Tibial artery (tissue), 4 donors: ENCODE data around the gene RMI1.

Experiments
- DNase-seq, 2 donors: peaks; one replicate each; pipeline ENCODE4 v3.0.0-alpha.2; 2019
- H3K27ac ChIP-seq, 2 donors: fragments of 200-600 bp; sonication (generic) in 1 of 2; 1 replicate in 1 of 2; 2 replicates in 1 of 2; pipeline ENCODE4 v1.5.1; 2018 to 2019; ENCODE audit warnings: mild to moderate bottlenecking in 1 of 2
- H3K27me3 ChIP-seq, 2 donors: fragments of 200-600 bp; sonication (generic) in 1 of 2; one replicate each; pipeline versions ENCODE4 v1.5.1 to v1.6.0; 2016 to 2019
- H3K36me3 ChIP-seq, 3 donors: fragments of 200-600 bp; sonication (generic) in 2 of 3; one replicate each; pipeline ENCODE4 v1.5.1; 2016 to 2019; ENCODE audit warnings: mild to moderate bottlenecking in 2 of 3
- H3K4me1 ChIP-seq, 4 donors: fragments of 200-600 bp; sonication (generic) in 2 of 4; 1 replicate in 3 of 4; 2 replicates in 1 of 4; pipeline ENCODE4 v1.5.1; 2016 to 2019
- H3K4me3 ChIP-seq, 2 donors: fragments of 200-600 bp; sonication (generic) in 1 of 2; 1 replicate in 1 of 2; 2 replicates in 1 of 2; pipeline ENCODE4 v1.5.1; 2018 to 2019; ENCODE audit warnings: mild to moderate bottlenecking in 2 of 2
- H3K9me3 ChIP-seq, 3 donors: fragments of 200-600 bp; sonication (generic) in 1 of 3; one replicate each; pipeline ENCODE4 v1.5.1; 2016 to 2019
- CTCF ChIP-seq, 2 experiments: fragments of 200-600 bp in 1 of 2; fragments of 450-650 bp in 1 of 2; IDR thresholded peaks; one replicate each; pipeline ENCODE4 v1.5.1; 2017 to 2019; ENCODE audit warnings: antibody characterized with exemption in 2 of 2, mild to moderate bottlenecking in 1 of 2, moderate library complexity in 1 of 2
- intact Hi-C: fragments of 100-400 bp; cut with DNase I; formaldehyde crosslinking; loops from one replicate; pipeline ENCODE4 v1.15.0; 2023; ENCODE audit warnings: low total_unique reads

RMI1 gene

DNA sequence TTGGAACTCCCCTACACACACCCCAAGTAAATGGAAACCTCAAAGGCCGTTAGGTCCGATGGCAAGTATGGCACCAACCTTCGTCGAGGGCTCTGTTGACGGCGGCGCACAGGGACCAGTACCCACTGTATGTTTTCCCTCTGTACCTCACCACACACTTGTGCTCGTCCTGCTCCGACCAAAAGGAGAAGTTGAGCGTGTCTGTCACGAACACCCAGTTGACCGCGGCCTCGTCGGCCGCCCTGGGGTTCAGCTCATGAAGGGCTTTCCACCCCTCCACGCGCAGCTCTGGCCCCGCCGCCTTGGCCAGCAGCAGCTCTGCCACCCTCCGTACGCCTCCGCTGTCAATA is 24.5 kb upstream of the RMI1 start:
- Histone ChIP-seq H3K4me1 (peaks cover 0 to 20% (median 8%) of the 10 kb centered on the region in 4 donors), H3K9me3 (no peaks in the 10 kb centered on the region), H3K36me3 (peaks cover 15 to 27% (median 23%) of the 10 kb centered on the region in 3 donors), H3K4me3 (peak overlapping the region; percentile 73 to 81), H3K27ac (peak overlapping the region; percentile 79 to 94), H3K27me3 (no peaks in the 10 kb centered on the region)
- DNase-seq, result peak; percentile 36 to 72
- intact Hi-C loops, result no loop called here
- TF ChIP-seq CTCF (IDR thresholded peaks at IDR 0.05), result no peak

GRCh38 chr9:83956436-83957247 is 24.0 kb upstream of the RMI1 start:
- Histone ChIP-seq H3K9me3 (no peaks in the 10 kb centered on the region), H3K36me3 (peaks cover 15 to 26% (median 19%) of the 10 kb centered on the region in 3 donors), H3K27ac (peak overlapping the region; percentile 79 to 94), H3K27me3 (no peaks in the 10 kb centered on the region), H3K4me1 (peaks cover 0 to 20% (median 8%) of the 10 kb centered on the region in 4 donors), H3K4me3 (peak overlapping the region; percentile 73 to 81)
- intact Hi-C loops, result no loop called here
- no peak for TF ChIP-seq CTCF (IDR thresholded peaks at IDR 0.05)
- peak; percentile 56 to 85 for DNase-seq

DNA sequence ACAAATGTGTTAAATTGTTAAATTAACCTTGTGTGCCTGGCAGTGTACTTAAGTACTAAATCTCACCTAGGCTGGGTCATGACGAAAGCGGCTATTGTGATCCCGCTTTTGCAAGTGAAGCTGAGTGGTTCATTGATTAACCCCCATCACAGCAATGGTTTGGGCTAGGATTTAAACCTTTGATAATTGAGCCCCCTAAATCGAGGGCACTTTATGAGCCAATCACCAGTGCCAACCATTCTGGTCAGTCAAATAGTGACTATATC is 23.4 kb upstream of the RMI1 start:
- no peaks in the 10 kb centered on the region for H3K9me3 ChIP-seq
- peaks cover 11 to 21% (median 16%) of the 10 kb centered on the region in 3 donors for H3K36me3 ChIP-seq
- H3K4me1 ChIP-seq, result peaks cover 0 to 20% (median 8%) of the 10 kb centered on the region in 4 donors
- no peaks in the 10 kb centered on the region for H3K27me3 ChIP-seq
- intact Hi-C loops, result no loop called here
- no peak for DNase-seq
- no peak for TF ChIP-seq CTCF (IDR thresholded peaks at IDR 0.05)
- peak overlapping the region; percentile 73 to 81 for H3K4me3 ChIP-seq
- peak overlapping the region; percentile 79 to 94 for H3K27ac ChIP-seq

DNA sequence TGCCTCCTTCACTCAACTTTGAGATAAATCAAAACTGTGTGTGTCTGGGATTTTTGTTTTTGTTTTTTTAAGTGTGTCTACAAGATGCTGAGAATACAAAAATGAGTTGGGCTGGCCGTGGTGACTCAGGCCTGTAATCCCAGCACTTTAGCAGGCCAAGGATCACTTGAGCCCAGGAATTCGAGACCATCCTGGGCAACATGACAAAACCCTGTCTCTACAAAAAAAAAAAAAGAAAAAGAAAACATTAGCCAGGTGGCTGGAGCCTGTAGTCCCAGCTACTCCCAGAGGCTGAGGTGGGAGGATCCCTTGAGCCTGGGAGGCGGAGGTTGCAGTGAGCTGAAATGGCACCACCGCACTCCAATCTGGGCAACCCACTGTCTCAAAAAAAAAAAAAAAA is 21.5 kb upstream of the RMI1 start:
- Histone ChIP-seq H3K27me3 (no peaks in the 10 kb centered on the region), H3K4me3 (no peak overlapping the region), H3K9me3 (no peaks in the 10 kb centered on the region), H3K4me1 (peaks cover 0 to 20% (median 8%) of the 10 kb centered on the region in 4 donors), H3K36me3 (peaks cover 0 to 5% (median 0%) of the 10 kb centered on the region in 3 donors), H3K27ac (no peak overlapping the region)
- DNase-seq, result no peak
- no peak for TF ChIP-seq CTCF (IDR thresholded peaks at IDR 0.05)
- intact Hi-C loops, result no loop called here

DNA sequence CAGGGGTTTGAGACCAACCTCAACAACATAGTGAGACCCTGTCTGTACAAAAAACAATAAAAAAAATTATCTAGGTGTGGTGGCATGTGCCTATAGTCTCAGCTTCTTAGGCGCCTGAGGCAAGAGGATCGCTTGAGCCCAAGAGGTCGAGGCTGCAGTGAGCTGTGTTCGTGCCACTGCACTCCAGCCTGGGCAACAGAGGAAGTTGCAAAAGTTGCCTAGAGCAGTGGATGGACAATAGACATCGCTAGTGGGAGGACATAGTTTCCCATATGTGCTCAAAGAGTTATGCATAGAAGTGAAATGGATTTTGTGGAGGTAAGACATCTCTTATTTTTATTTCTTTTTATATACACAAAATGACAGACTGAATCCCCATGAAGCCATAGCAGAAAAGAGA is 19.6 kb upstream of the RMI1 start:
- Histone ChIP-seq H3K4me3 (no peak overlapping the region), H3K9me3 (no peaks in the 10 kb centered on the region), H3K27me3 (no peaks in the 10 kb centered on the region), H3K36me3 (peaks cover 0 to 2% (median 0%) of the 10 kb centered on the region in 3 donors), H3K4me1 (peaks cover 0 to 8% (median 0%) of the 10 kb centered on the region in 4 donors), H3K27ac (no peak overlapping the region)
- no peak for DNase-seq
- TF ChIP-seq CTCF (IDR thresholded peaks at IDR 0.05), result no peak
- intact Hi-C loops, result no loop called here
